ENCODE measurements around the gene IQCE. TPM values are rescaled to one million over a fixed set of nuclear protein-coding genes. Genes with fewer than 3 reads are reported as not detected.
A peak's percentile ranks its signal among the peaks of the same experiment; 100 is the strongest.

Gene IQCE
- total and polyA plus RNA-seq, 10 of the 15 experiments (the other 5 are each of a cell fraction or from before 2014, with no cell fraction given) = 0.37 to 8.1 (median 3.7) TPM

DNA sequence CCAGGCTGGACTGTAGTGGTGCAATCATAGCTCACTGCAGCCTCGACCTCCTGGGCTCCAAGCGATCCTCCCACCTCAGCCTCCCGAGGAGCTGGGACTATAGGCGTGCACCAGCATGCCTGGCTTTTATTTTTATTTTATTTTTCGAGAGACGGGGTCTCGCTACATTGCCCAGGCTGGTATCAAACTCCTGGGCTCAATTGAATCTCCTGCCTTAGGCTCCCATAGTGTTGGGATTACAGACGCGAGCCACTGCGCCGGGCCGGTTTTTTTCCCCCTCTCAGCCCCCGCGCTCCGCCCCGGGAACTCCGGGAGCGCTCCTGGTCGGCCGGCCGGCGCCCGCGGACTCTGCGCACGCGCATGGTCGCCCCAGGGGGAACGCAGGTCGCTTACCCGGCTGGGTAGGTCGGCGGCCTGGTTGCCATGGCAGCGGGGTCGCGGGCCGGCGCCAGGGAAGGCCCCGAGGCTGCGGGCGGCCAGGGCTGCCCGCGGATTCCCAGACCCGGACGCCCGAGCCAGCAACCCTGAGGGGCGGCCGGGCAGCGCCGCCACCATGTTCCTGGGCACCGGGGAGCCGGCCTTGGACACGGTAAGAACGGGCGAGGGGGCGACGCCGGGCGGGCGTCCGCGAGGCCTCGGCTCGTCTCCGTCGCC, at the start of gene IQCE (continued):
- TF ChIP-seq TCF7 (IDR thresholded peaks at IDR 0.05; ENCODE audit: borderline replicate concordance) (no peak), RFX5 (IDR thresholded peaks at IDR 0.05; ENCODE audit: low read depth, low read length) (no peak), NR2C1 (IDR thresholded peaks at IDR 0.05) (peak; percentile 89), CHD4 (IDR thresholded peaks at IDR 0.05) (no peak), RUNX3 (IDR thresholded peaks at IDR 0.05; ENCODE audit: low read length) (peak; percentile 36; the same call in 1 of the 2 replicates), SUPT20H (IDR thresholded peaks at IDR 0.05; ENCODE audit: borderline replicate concordance, control insufficient read depth, low read depth, low read length) (no peak), YY1 (IDR thresholded peaks at IDR 0.05; ENCODE audit: low read depth, low read length) (peak; percentile 46; the same call in 1 of the 2 replicates), POLR2AphosphoS5 (IDR thresholded peaks at IDR 0.05; ENCODE audit: low read length) (no peak), RELA (IDR thresholded peaks at IDR 0.05; ENCODE audit: borderline replicate concordance, partially characterized antibody) (peak; percentile 66), JUND (IDR thresholded peaks at IDR 0.05; ENCODE audit: low read depth, low read length) (peak; percentile 62), RAD51 (IDR thresholded peaks at IDR 0.05) (no peak), SP1 (IDR thresholded peaks at IDR 0.05; ENCODE audit: low read depth, low read length) (peak; percentile 84), CBFB (IDR thresholded peaks at IDR 0.05; ENCODE audit: low read depth) (no peak; the same call in 1 of the 2 replicates), PBX3 (IDR thresholded peaks at IDR 0.05; ENCODE audit: insufficient replicate concordance, low read depth, low read length) (no peak), MXI1 (IDR thresholded peaks at IDR 0.05; ENCODE audit: low read depth, low read length) (peak; percentile 92), ELK1 (IDR thresholded peaks at IDR 0.05; ENCODE audit: low read depth, low read length) (peak; percentile 40; the same call in 1 of the 2 replicates), EP300 (IDR thresholded peaks at IDR 0.05; ENCODE audit: borderline replicate concordance in 1 of 2, control insufficient read depth in 1 of 2, low read depth in 2 of 2, low read length in 2 of 2) (no peak; a peak in 1 of 4 replicates), SMC3 (IDR thresholded peaks at IDR 0.05; ENCODE audit: borderline replicate concordance, low read length) (no peak), RCOR1 (conservative IDR thresholded peaks at IDR 0.05; ENCODE audit: low read depth, low read length) (peak; percentile 91; the same call in 1 of the 2 replicates), RB1 (IDR thresholded peaks at IDR 0.05; ENCODE audit: borderline replicate concordance) (0 out of 2 replicates have a peak, but pooled peaks have one; percentile 50), IRF3 (IDR thresholded peaks at IDR 0.05) (no peak), KLF5 (IDR thresholded peaks at IDR 0.05; ENCODE audit: partially characterized antibody) (peak; percentile 81), TCF3 (IDR thresholded peaks at IDR 0.05; ENCODE audit: borderline replicate concordance, insufficient read depth, low read depth, low read length) (no peak), KDM1A (IDR thresholded peaks at IDR 0.05; ENCODE audit: borderline replicate concordance) (no peak)
- TF ChIP-seq, protein P1, sequence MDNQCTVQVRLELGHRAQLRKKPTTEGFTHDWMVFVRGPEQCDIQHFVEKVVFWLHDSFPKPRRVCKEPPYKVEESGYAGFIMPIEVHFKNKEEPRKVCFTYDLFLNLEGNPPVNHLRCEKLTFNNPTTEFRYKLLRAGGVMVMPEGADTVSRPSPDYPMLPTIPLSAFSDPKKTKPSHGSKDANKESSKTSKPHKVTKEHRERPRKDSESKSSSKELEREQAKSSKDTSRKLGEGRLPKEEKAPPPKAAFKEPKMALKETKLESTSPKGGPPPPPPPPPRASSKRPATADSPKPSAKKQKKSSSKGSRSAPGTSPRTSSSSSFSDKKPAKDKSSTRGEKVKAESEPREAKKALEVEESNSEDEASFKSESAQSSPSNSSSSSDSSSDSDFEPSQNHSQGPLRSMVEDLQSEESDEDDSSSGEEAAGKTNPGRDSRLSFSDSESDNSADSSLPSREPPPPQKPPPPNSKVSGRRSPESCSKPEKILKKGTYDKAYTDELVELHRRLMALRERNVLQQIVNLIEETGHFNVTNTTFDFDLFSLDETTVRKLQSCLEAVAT (IDR thresholded peaks at IDR 0.05) = peak; percentile 55
- TF ChIP-seq, protein P2, sequence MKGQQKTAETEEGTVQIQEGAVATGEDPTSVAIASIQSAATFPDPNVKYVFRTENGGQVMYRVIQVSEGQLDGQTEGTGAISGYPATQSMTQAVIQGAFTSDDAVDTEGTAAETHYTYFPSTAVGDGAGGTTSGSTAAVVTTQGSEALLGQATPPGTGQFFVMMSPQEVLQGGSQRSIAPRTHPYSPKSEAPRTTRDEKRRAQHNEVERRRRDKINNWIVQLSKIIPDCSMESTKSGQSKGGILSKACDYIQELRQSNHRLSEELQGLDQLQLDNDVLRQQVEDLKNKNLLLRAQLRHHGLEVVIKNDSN (IDR thresholded peaks at IDR 0.05; ENCODE audit: borderline replicate concordance, extremely low read length, insufficient read depth, low read depth, low read length) = no peak
